G401.6 (cell line): ENCODE measurements around the gene ST8SIA6.
A peak's percentile ranks its signal among the peaks of the same experiment; 100 is the strongest.
"Not testable (repeated sequence)": the region's sequence is repeated elsewhere in the genome, so short reads cannot be mapped to it uniquely, and the experiment has no call there.

Source experiments
- FAIRE-seq: peaks from 2 replicates; lab custom pipeline; 2012; peaks lifted over from hg19 to GRCh38; lab: Jason Lieb, UNC

ST8SIA6 gene

DNA sequence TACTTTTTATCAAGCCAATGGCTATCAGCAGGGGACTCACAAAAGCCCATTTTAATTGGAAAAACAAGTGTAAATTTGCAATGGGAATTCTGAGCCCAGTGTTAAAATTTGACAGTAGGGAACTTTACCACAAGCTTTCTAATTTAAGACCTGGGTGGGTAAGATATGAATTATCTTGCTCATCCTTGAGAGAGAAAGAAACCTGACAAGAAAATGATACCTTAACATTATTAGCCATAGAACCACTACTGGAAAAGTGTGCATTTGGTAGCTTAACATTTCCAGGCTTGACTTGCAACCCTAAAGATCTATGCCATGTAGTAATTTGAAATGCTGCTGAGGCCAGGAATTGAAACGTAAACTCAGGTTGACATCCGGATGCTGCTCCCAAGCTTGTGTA, 2.7 kb upstream of the ST8SIA6 start:
- FAIRE-seq, result no peak

DNA sequence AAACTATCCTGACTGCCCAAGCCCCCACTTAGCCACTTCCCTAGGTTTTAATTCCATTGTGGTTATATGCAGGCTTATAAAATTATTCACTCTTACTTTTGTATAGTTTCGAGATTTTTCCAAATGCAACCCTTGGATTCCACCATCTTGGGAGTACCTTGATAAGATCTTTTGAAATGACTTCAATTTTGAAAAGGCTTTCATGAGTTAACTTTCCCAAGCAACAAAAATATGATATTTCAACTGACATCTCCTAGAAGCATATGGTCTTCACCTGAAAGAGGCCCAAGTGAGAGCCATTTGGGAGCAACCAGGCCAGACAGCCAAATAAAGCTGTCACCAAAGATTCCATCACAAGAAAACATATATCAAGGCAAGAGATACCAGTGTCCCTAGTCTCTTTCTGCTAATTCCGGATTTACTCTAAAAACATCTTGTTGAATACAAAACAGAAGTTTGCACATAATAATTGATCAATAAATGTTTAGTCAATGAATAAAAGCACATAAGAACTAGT, 1.7 kb upstream of the ST8SIA6 start:
- FAIRE-seq, result no peak

DNA sequence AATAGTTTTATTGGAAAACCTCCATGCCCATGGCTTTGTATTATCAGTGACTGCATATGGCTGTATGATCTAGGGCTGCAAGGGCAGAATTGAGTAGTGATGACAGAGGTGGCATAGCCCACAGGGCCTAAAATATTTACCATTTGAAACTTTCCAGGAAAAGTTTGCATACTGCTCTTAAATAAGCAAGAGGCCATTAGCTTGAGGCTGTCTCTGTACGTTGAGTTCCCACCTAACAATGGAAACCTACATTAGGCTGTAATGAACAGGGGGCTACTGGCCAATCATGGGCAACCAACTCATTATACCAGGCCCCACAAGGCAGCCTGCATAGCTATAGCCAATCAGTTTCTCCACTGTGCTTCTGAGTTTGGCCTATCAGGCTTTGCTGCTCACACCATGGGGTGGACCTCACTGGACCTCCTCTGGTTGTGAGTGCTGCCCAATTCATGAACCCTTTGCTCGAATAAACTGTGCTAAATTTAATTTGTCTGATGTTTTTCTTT, 673 bp upstream of the ST8SIA6 start:
- FAIRE-seq, result no peak

DNA sequence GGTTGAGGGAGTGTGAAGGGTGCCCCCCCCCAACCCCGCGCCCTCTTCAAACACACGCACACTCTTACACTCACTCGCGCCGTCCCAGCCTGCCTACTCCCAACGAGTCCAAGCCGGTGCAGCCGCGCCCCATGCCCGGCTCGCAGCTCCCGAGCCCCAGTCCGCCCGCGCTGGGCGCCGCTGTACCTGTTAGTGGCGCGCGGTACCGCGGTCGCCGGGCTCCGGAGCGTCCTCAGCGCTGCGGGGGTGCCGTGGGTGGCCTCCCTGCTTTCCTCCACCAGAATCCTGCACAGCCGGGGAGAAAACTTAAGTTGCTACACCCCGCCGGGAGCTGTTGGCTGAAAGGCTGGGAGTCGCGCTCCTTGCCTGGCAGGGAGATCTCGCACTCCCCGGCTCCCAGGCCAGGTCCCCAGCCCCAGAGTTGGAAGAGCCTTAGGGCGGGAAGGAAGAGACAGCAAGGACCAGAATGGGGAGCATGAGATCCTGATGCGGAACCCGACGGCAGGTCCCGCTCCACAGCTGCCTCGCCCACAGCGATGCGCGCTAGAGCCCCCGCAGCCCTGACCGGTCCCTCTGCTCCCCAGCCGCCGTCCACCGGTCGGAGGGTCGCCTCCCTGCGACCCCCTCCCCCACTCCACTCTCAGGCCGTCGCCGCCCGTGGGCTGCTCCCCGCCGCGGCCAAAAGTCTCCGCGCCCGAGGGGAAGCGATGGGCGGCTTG, 863 bp downstream of the ST8SIA6 start:
- no peak for FAIRE-seq

GRCh38 chr10:17453035-17453372, 1.4 kb downstream of the ST8SIA6 start:
- FAIRE-seq, result no peak

DNA sequence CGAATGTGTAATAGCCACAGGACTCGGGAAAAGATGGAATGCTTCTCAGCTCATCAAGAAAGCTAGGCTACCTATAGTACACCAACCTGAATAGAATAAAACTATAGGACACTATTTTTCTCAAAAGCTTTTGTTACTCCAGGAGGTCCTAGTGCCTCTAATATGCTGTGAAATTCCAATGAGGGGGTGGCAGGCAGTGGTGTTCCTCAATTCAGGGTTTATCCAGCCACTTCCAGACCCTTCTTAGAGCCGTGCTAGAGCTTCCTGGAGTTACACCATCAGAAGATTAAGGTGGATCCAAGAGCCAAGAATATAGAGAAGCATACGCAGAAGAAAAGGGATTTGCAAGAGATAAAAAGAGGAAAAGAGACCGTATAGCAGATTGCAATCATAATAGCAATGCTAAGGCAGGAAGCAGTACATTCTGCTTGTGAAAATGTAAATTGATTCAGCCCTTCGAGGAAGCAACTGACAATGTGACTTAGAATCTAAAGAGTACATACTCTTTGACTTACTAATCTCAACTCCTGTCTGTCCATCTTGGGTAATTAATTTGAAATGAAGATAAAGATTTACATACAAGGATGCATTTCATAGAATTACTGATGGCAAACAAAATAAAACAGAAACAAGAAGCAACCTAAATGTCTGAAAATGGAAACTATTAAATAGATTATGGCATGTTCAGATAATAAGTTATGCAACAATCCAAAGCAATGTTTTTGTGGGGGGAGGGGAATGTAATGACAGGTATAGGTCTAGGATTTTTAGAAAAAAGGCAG, 2.1 kb downstream of the ST8SIA6 start:
- no peak for FAIRE-seq

DNA sequence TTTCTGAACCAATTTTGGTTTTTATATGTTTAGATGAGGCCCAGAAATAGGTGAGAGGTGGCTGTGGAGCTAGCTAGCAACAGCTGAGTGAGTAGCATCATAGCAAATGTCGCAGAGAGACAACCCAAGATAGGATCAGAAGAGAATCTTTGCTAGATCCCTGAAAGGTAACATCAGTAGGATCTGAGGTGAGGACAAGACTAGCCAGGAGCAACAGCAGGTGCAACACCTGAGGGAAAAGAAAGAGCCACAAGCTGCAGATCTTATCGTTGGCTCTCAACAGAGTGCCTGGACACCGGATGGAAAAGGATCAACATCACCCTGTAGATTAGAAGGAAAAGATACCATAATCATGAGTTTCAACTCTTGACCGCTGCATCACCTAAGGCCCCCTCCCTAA, 4.4 kb downstream of the ST8SIA6 start:
- no peak for FAIRE-seq

DNA sequence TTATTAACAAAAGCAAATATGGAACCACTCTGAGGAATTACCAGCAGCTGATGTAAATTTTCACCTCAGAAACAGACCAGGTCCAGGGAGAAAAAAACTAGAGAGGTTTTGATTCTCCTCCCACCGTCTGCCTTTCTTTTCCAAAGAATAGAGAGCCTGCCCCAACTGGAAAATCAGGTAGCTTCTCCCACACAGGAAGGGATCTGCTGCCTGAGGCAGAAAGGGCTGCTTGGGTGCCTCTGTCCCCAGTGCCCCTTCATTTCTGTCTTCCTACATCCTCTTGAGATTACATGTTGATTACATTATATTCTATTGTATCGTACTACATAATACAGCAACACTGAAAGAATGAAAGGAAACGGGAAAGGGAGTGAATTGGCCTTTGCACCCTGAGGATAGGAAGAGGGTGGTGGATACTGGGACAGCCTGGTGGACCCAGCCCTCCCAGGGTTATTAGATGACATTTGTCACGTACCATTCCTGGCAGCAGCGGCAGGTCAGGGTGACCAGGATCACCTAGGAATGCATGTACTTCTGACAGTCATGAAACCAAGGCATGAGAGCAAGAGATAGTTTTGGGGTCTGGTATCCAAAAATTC, 8.9 kb downstream of the ST8SIA6 start:
- no peak for FAIRE-seq

DNA sequence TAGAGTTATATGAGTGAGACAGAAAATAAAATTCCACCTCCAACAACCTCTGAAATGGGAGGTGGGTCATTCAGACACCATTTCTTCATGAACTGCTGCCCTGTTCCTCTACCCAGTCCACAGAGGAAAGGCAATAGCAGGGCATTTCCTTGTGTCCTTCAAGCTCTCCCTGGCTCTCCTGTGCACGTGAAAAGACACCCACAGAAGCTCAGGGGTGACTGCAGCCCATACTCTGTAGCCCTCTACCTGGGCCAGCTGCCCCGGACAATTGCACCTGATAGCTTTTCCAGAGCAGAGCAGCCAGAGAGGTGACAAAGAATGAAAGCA, 10.0 kb downstream of the ST8SIA6 start:
- no peak for FAIRE-seq

DNA sequence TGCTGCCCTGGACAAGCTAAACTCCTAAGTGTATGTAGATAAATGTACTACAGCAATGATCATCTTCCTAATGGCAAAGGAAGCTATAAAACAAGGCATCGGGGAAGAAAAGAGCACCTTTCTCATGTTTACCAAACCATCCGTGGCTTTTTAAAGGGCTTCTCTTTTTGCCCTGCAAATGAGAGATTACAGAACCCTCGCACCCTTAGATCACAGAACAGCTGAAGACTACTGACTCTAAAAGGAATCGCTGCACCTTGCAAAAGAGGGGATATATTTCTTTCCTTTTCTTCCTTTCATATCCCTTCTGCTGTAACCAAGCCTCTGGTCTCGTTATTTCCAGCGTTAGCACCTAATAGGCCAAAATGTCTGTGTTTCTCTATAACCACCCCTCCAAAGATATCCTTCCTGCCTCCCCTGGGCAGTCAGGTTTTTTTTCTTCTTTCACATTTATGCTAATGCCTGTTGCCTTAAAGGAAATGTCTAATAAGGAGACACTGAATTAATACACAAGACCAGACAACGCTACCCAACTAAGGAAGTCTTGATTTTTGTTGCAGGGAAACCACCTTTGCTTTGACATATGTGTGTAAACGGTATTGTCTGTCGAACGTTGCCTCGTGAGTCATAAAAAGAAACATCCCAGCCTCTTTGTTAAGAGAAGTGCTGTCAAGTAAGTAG, 10.5 kb downstream of the ST8SIA6 start:
- FAIRE-seq, result no peak

DNA sequence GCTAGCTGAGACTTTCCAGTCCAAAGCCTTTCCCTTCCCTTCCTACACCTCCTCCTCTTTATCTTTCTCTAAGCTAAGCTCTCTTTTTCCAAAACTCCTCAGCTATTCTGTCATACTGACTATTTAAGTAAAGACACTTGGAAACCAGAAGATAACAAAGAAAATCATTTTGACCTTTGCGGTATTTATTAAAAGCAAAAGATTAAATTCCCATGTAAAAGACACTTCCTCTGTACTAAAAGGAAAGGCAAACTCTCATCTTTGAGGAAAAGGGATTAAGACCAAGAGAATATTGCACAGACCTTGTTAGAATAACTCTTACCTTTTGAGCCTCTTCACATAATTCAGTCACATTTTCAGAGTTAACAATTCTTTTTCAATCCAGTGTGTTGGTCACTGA, 15.8 kb downstream of the ST8SIA6 start:
- FAIRE-seq, result no peak

DNA sequence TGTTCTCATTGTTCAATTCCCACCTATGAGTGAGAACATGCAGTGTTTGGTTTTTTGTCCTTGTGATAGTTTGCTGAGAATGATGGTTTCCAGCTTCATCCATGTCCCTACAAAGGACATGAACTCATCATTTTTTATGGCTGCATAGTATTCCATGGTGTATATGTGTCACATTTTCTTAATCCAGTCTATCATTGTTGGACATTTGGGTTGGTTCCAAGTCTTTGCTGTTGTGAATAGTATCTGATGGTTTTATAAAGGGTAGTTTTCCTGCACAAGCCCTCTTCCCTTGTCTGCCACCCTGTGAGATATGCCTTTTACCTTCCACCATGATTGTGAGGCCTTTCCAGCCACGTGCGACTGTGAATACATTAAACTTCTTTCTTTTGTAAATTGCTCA, 17.8 kb downstream of the ST8SIA6 start:
- FAIRE-seq, result not testable (repeated sequence)

GRCh38 chr10:17435953-17436352, 18.4 kb downstream of the ST8SIA6 start:
- no peak for FAIRE-seq

- FAIRE-seq, result no peak
Observed at GRCh38 chr10:17435187-17435586, 19.2 kb downstream of the ST8SIA6 start.

GRCh38 chr10:17432723-17433122, 21.7 kb downstream of the ST8SIA6 start:
- no peak for FAIRE-seq

DNA sequence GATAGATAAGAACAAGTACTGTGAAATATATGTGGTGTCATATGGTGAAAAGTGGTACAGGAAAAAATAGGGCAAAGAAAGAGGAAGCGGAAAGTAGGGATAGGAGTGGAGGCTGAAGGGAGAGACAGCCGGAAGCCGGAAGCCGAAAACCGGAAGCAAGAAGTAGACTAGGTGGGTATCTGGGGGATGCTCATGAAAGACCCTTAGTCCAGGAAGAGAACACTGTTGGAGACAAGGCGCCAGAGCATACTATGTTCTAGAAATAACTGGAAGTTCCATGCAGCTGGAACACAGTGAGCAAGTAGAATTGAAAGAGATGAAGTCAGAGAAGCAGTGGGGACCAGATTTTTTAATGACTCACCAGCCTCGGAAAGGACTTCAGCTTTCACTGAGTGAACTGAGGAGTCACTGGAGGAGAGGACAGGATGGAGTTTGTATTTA, 22.5 kb downstream of the ST8SIA6 start:
- FAIRE-seq, result no peak

- FAIRE-seq, result peak; percentile 73
Observed at GRCh38 chr10:17430647-17431355, 23.6 kb downstream of the ST8SIA6 start.

GRCh38 chr10:17429490-17429889, 24.9 kb downstream of the ST8SIA6 start:
- no peak for FAIRE-seq

- no peak for FAIRE-seq
Observed at GRCh38 chr10:17428351-17429097, 25.9 kb downstream of the ST8SIA6 start.

DNA sequence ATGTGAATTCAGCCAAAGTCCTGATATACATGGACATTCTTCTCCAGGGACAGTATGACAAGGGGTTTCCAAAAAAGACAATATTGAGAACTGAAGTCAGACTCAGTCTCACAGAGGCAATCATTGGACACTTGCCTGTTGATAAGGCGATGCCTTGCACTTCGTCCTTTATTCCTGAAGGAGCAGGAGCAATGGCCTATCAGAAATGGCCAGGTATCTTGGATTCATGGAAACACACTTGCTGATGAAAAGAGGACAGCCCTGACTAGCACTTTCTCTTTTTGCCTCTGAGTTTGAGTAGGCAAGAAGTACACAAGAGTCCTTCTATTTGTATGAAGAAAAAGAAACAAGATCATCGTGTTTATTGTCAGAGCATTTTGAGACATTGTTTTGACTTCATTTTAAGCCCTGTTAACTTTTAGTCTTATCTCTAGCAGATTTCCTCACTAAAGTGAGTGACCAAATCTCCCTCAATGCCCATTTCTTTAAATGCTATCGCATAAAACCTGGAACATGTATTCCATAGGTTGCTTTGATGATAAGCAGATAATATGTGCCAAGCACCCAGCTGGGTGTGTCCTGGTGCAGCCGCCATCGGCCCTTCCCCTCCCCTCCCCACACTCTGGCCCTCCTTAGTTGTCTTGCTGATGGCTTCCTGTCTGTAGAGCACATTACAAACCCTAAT, 26.6 kb downstream of the ST8SIA6 start:
- no peak for FAIRE-seq

GRCh38 chr10:17427201-17427600, 27.2 kb downstream of the ST8SIA6 start:
- no peak for FAIRE-seq
